ENCODE measurements around the gene BEST3. TPM values are rescaled to one million over a fixed set of nuclear protein-coding genes. Genes with fewer than 3 reads are reported as not detected.
"Not testable (repeated sequence)": the region's sequence is repeated elsewhere in the genome, so short reads cannot be mapped to it uniquely, and the experiment has no call there.

Gene BEST3
- total RNA-seq, 1 donor from 2014 or later: 0.11 TPM

GRCh38 chr12:69610126-69610525 lies 89.0 kb downstream of the BEST3 start:
- H3K4me3 Mint-ChIP-seq (ENCODE audit: unreplicated experiment): no peak overlapping the region
- H3K27ac Mint-ChIP-seq (ENCODE audit: unreplicated experiment): no peak overlapping the region
- H3K36me3 Mint-ChIP-seq (ENCODE audit: unreplicated experiment): no peaks in the 10 kb centered on the region
- TF ChIP-seq CTCF (IDR thresholded peaks at IDR 0.05): no peak
- H3K27me3 Mint-ChIP-seq (ENCODE audit: unreplicated experiment): peaks cover 21% of the 10 kb centered on the region
- H3K9me3 Mint-ChIP-seq (ENCODE audit: unreplicated experiment): no peaks in the 10 kb centered on the region
- H3K4me1 Mint-ChIP-seq (ENCODE audit: unreplicated experiment): no peaks in the 10 kb centered on the region
- no peak for DNase-seq (ENCODE audit: extremely low spot score, unreplicated experiment)

- Mint-ChIP-seq H3K27me3 (ENCODE audit: unreplicated experiment) (peaks cover 15% of the 10 kb centered on the region), H3K36me3 (ENCODE audit: unreplicated experiment) (peaks cover 5% of the 10 kb centered on the region), H3K4me1 (ENCODE audit: unreplicated experiment) (no peaks in the 10 kb centered on the region), H3K9me3 (ENCODE audit: unreplicated experiment) (peaks cover 3% of the 10 kb centered on the region), H3K27ac (ENCODE audit: unreplicated experiment) (no peak overlapping the region), H3K4me3 (ENCODE audit: unreplicated experiment) (no peak overlapping the region)
- no peak for DNase-seq (ENCODE audit: extremely low spot score, unreplicated experiment)
- TF ChIP-seq CTCF (IDR thresholded peaks at IDR 0.05): no peak
Measured at GRCh38 chr12:69608114-69608513, 91.0 kb downstream of the BEST3 start.

DNA sequence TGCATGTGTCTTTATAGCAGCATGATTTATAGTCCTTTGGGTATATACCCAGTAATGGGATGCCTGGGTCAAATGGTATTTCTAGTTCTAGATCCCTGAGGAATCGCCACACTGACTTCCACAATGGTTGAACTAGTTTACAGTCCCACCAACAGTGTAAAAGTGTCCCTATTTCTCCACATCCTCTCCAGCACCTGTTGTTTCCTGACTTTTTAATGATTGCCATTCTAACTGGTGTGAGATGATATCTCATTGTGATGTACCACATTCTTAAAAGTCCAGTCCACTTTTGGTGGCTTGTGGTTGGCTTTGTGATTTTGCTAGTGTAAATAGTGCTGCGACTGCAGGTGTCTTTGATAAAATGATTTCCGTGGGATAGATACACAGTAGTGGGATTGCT lies 94.8 kb downstream of the BEST3 start:
- not testable (repeated sequence) for DNase-seq (ENCODE audit: extremely low spot score, unreplicated experiment); H3K27me3 Mint-ChIP-seq (ENCODE audit: unreplicated experiment); H3K9me3 Mint-ChIP-seq (ENCODE audit: unreplicated experiment); H3K4me3 Mint-ChIP-seq (ENCODE audit: unreplicated experiment); H3K4me1 Mint-ChIP-seq (ENCODE audit: unreplicated experiment); H3K27ac Mint-ChIP-seq (ENCODE audit: unreplicated experiment)
- peaks cover 33% of the 10 kb centered on the region for H3K36me3 Mint-ChIP-seq (ENCODE audit: unreplicated experiment)

Other genes starting within 250 kb of the BEST3 start
- 45.5 and 48.0 TPM in 2 replicates for gene FRS2, start 228.9 kb downstream of the BEST3 start, total RNA-seq
- gene CCT2, start 113.8 kb downstream of the BEST3 start, total RNA-seq: 162 TPM in 2 replicates
- not detected in 2 replicates for gene LRRC10, start 88.4 kb downstream of the BEST3 start, total RNA-seq
- 16.5 and 16.9 TPM in 2 replicates for gene RAB3IP, start 39.6 kb upstream of the BEST3 start, total RNA-seq
- gene MYRFL, start 125.9 kb upstream of the BEST3 start, total RNA-seq: 0.13 TPM in 1 of 2 replicates, not detected in the other

Data from osteocyte (in vitro differentiated cells).